Erythroblast (primary cell): Measurements from ENCODE around the gene SMIM38.

Experiments
- GATA1 ChIP-seq: IDR thresholded peaks from 2 replicates; pipeline ENCODE4 v1.6.1; 2011; ENCODE audit warnings: low read depth, mild to moderate bottlenecking, control low read depth, low read length, moderate library complexity
- POLR2A ChIP-seq: IDR thresholded peaks from 2 replicates; pipeline ENCODE4 v1.6.1; 2011; ENCODE audit warnings: mild to moderate bottlenecking, low read length

- TF ChIP-seq POLR2A (no peak), GATA1 (no peak)
Observed at GRCh38 chr11:69108559-69108958, 47.2 kb upstream of the SMIM38 start.
